ENCODE measurements around the gene TBL3.
A peak's percentile ranks its signal among the peaks of the same experiment; 100 is the strongest.

Gene TBL3

DNA sequence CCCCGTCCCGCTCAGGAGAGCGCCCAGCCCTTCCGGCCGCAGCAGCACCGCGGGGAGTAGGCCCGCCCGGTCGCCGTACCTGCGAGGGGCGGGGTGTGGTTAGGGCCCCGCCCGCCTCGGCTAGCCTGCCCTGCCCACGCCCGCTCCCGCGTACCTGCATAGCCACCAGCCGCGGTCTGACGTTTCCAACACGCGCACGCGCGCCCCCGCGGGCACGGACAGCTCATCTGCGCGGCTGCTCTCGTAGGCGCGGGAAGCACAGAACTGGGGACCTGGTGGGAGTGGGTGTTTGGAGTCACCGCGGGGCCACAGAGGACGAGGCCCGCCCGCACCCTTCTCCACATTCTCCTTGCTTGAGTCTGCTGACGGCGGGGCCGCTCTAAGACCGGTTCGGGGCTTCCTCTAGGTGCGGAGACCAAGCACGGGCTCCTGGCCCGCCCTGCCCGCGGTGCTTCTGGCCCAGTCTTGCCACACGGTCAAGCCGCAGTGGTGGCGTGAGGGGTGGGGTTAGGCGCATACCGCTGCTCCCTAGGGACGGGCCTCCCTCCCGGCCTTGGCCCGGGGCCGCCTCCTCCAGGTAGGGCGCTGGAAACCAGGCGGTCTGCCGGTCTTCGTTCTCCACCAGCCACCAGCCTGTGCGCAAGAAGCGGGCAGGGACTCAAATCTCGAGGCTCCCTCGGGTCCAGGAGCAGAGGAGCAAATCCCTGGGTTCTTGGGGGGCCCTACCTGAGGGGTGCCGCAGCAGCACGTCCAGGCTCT, 7.6 kb downstream of the TBL3 start:
- Histone ChIP-seq H3K9me3 (ENCODE audit: control insufficient read depth, low read length) (no peaks in the 10 kb centered on the region), H3K4me2 (ENCODE audit: low read length) (peak overlapping the region; percentile 87), H3K9ac (no peak overlapping the region), H3K79me2 (no peaks in the 10 kb centered on the region), H2AFZ (peak overlapping the region; percentile 70), H3K27ac (no peak overlapping the region), H3K4me1 (no peaks in the 10 kb centered on the region), H3K36me3 (ENCODE audit: control insufficient read depth, insufficient read depth, low read length) (no peaks in the 10 kb centered on the region), H3K4me3 (ENCODE audit: low read depth, low read length) (peak overlapping the region; percentile 60), H3K27me3 (ENCODE audit: control insufficient read depth, insufficient read depth, low read length) (no peaks in the 10 kb centered on the region)
- TF ChIP-seq, protein P1, sequence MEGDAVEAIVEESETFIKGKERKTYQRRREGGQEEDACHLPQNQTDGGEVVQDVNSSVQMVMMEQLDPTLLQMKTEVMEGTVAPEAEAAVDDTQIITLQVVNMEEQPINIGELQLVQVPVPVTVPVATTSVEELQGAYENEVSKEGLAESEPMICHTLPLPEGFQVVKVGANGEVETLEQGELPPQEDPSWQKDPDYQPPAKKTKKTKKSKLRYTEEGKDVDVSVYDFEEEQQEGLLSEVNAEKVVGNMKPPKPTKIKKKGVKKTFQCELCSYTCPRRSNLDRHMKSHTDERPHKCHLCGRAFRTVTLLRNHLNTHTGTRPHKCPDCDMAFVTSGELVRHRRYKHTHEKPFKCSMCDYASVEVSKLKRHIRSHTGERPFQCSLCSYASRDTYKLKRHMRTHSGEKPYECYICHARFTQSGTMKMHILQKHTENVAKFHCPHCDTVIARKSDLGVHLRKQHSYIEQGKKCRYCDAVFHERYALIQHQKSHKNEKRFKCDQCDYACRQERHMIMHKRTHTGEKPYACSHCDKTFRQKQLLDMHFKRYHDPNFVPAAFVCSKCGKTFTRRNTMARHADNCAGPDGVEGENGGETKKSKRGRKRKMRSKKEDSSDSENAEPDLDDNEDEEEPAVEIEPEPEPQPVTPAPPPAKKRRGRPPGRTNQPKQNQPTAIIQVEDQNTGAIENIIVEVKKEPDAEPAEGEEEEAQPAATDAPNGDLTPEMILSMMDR (IDR thresholded peaks at IDR 0.05), result no peak

DNA sequence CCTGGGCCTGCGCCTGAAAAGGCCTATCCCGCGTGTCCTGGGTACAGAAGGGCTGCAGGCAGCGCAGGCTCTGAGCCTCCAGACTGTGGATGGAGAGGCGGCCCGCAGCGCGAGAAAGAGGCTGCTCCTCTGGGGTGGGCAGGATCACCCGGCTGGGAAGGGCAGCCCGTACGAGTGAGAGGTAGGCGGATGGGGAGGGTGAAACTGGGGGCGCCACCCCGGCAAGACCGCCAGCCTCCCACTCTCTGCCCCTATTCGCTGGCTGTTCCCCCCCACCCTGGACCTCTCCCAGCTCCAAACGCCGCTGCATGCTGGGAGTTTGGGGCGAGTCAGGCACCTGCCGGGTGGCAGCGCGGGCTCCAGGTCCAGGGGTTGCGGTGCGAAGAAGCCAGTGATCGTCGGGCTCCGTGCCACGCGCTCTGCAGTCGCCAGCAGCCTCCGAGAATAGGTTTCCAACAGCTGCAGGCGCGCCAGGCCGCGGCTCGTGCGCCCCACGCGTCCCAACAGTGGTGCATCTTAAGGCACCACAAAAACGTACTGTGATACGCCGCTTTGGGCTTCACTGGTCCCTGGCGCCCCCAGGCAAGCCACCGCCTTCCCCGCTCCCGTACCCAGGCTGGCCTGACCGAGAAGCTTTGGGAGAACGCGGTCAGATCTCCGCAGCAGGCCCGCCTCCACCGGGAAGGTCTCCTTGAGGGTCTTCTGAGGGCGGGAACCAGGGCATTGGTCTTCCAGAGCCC, 8.3 kb downstream of the TBL3 start:
- no peaks in the 10 kb centered on the region for H3K27me3 ChIP-seq (ENCODE audit: control insufficient read depth, insufficient read depth, low read length)
- H3K4me3 ChIP-seq (ENCODE audit: low read depth, low read length), result peak overlapping the region; percentile 60
- TF ChIP-seq, protein P1 (IDR thresholded peaks at IDR 0.05), result no peak
- H3K27ac ChIP-seq, result no peak overlapping the region
- H3K36me3 ChIP-seq (ENCODE audit: control insufficient read depth, insufficient read depth, low read length), result no peaks in the 10 kb centered on the region
- H3K9me3 ChIP-seq (ENCODE audit: control insufficient read depth, low read length), result no peaks in the 10 kb centered on the region
- H3K79me2 ChIP-seq, result no peaks in the 10 kb centered on the region
- no peak overlapping the region for H3K9ac ChIP-seq
- peaks cover 4% of the 10 kb centered on the region for H3K4me1 ChIP-seq
- H3K4me2 ChIP-seq (ENCODE audit: low read length), result peak overlapping the region; percentile 87
- peak overlapping the region; percentile 70 for H2AFZ ChIP-seq

DNA sequence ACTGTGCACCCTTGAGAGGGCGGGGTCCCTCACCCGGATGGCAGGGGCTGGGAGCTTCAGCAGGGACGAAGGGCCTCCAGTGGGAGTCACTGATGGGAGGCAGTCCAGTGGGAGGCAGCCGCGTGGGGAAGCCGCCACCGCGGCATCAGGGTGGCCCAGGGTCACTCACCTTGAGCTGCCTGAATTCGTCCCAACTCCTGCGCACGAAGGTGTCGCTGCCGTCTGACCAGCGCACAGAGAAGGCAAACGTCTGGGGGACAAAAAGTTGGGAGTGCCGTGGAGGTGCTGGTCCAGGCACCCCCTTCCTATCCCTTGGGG, 8.9 kb downstream of the TBL3 start:
- no peak overlapping the region for H3K4me3 ChIP-seq (ENCODE audit: low read depth, low read length)
- no peaks in the 10 kb centered on the region for H3K79me2 ChIP-seq
- H3K27ac ChIP-seq, result no peak overlapping the region
- H3K4me2 ChIP-seq (ENCODE audit: low read length), result no peak overlapping the region
- H2AFZ ChIP-seq, result no peak overlapping the region
- TF ChIP-seq, protein P1 (IDR thresholded peaks at IDR 0.05), result no peak
- H3K27me3 ChIP-seq (ENCODE audit: control insufficient read depth, insufficient read depth, low read length), result no peaks in the 10 kb centered on the region
- H3K36me3 ChIP-seq (ENCODE audit: control insufficient read depth, insufficient read depth, low read length), result no peaks in the 10 kb centered on the region
- no peak overlapping the region for H3K9ac ChIP-seq
- H3K9me3 ChIP-seq (ENCODE audit: control insufficient read depth, low read length), result no peaks in the 10 kb centered on the region
- H3K4me1 ChIP-seq, result peaks cover 5% of the 10 kb centered on the region

DNA sequence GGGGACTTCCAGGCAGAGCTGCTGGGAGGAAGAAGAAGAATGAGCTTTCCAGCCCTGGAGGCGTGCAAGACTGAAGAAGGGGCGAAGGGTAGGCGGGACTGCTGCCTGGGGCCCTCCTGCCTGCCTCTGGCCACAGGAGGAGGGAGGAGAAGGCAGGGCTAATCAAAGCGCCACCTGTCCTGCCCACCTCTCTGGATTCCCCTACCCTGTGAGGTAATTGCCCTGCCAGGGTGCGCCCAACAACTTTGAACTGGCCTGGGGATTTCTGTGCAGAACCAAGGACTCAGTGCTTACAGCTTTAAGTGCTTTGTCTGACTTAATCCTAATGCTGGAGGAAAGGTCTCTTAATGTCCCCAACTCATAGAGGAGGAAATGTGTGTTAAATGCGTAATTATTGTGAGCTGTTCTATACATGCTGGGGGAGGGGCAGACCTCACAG, 9.6 kb downstream of the TBL3 start, which contains the start of gene NOXO1:
NOXO1 (minus strand) TSS at position 72 of the 439 bp plus-strand sequence. CDS start 290 bp downstream, outside the sequence.
- no peaks in the 10 kb centered on the region for H3K79me2 ChIP-seq

More for the DNA sequence above, 9.6 kb downstream of the TBL3 start, which contains the start of gene NOXO1:
- Histone ChIP-seq H3K9me3 (ENCODE audit: control insufficient read depth, low read length) (no peaks in the 10 kb centered on the region), H3K36me3 (ENCODE audit: control insufficient read depth, insufficient read depth, low read length) (no peaks in the 10 kb centered on the region), H3K4me3 (ENCODE audit: low read depth, low read length) (no peak within 1 kb of the TSS), H3K4me2 (ENCODE audit: low read length) (no peak within 1 kb of the TSS), H3K27ac (no peak within 1 kb of the TSS), H2AFZ (no peak within 1 kb of the TSS), H3K9ac (no peak within 1 kb of the TSS), H3K4me1 (peaks cover 5% of the 10 kb centered on the region), H3K27me3 (ENCODE audit: control insufficient read depth, insufficient read depth, low read length) (no peaks in the 10 kb centered on the region)
- TF ChIP-seq, protein P1 (IDR thresholded peaks at IDR 0.05), result no peak
